WTC11 (cell line): ENCODE results near the gene PABPN1. TPM values are rescaled to one million over a fixed set of nuclear protein-coding genes. Genes with fewer than 3 reads are reported as not detected.

Experiments
- ATAC-seq: fragments of 200-7000 bp; cut with Tn5 transposase; 2 replicates; pipeline ENCODE4 v1.10.0; 2021; ENCODE audit warnings: mild to moderate bottlenecking, moderate library complexity
- CTCF ChIA-PET: fragments of 300-600 bp; sonication (Branson Sonifier 250); formaldehyde crosslinking; loops from one replicate; lab custom pipeline; 2021; ENCODE audit warnings: antibody characterized with exemption; lab: Charles Lee
- POLR2A ChIA-PET: fragments of 350-600 bp; sonication (Branson Sonifier 250); formaldehyde crosslinking; loops from one replicate; lab custom pipeline; 2021; ENCODE audit warnings: antibody characterized with exemption; lab: Charles Lee
- DNase-seq: peaks from one replicate; pipeline ENCODE4 v3.0.0; 2021; ENCODE audit warnings: low spot score
- H3K27ac Mint-ChIP-seq: 2 replicates; pipeline ENCODE4 v1.8.0; 2021; ENCODE audit warnings: mixed read lengths
- H3K27me3 Mint-ChIP-seq: 2 replicates; pipeline ENCODE4 v1.8.0; 2021; ENCODE audit warnings: low read depth, mild to moderate bottlenecking, moderate library complexity, mixed read lengths
- H3K36me3 Mint-ChIP-seq: 2 replicates; pipeline ENCODE4 v1.8.0; 2021; ENCODE audit warnings: mixed read lengths
- H3K4me1 Mint-ChIP-seq: 2 replicates; pipeline ENCODE4 v1.8.0; 2022; ENCODE audit warnings: mixed read lengths
- H3K4me3 Mint-ChIP-seq: 2 replicates; pipeline ENCODE4 v1.8.0; 2021; ENCODE audit warnings: mild to moderate bottlenecking, moderate library complexity, mixed read lengths
- H3K9me3 Mint-ChIP-seq: 2 replicates; pipeline ENCODE4 v1.8.0; 2021; ENCODE audit warnings: mixed read lengths
- FOXK1 ChIP-seq: sonication (generic); formaldehyde crosslinking; IDR thresholded peaks from 2 replicates; pipeline ENCODE4 v1.8.0; 2022; ENCODE audit warnings: mild to moderate bottlenecking, moderate library complexity, missing genetic modification reagents
- GABPB1 ChIP-seq: sonication (generic); formaldehyde crosslinking; IDR thresholded peaks from 2 replicates; pipeline ENCODE4 v1.8.1; 2023; ENCODE audit warnings: mild to moderate bottlenecking, missing genetic modification reagents
- GRHL2 ChIP-seq: fragments of 250-450 bp; sonication (Bioruptor Pico); IDR thresholded peaks from 2 replicates; pipeline ENCODE4 v1.8.0; 2022; ENCODE audit warnings: mild to moderate bottlenecking, moderate library complexity; ENCODE audit not compliant: insufficient replicate concordance, severe bottlenecking
- JAZF1 ChIP-seq: fragments of 250-450 bp; sonication (Bioruptor Pico); IDR thresholded peaks from 2 replicates; pipeline ENCODE4 v1.9.0; 2021; ENCODE audit warnings: moderate library complexity, mild to moderate bottlenecking, inconsistent platforms
- JUN ChIP-seq: sonication (generic); formaldehyde crosslinking; IDR thresholded peaks from 2 replicates; pipeline ENCODE4 v1.8.0; 2023; ENCODE audit warnings: mild to moderate bottlenecking, missing genetic modification reagents
- KAT7 ChIP-seq: sonication (generic); formaldehyde crosslinking; IDR thresholded peaks from 2 replicates; pipeline ENCODE4 v1.8.1; 2023; ENCODE audit warnings: missing genetic modification reagents, mild to moderate bottlenecking, borderline replicate concordance
- NFATC4 ChIP-seq: fragments of 250-450 bp; sonication (Bioruptor Pico); IDR thresholded peaks from 2 replicates; pipeline ENCODE4 v1.9.0; 2021; ENCODE audit warnings: mild to moderate bottlenecking
- NR1H2 ChIP-seq: sonication (generic); formaldehyde crosslinking; IDR thresholded peaks from 2 replicates; pipeline ENCODE4 v1.9.0; 2021; ENCODE audit warnings: mild to moderate bottlenecking, moderate library complexity, missing genetic modification reagents
- OVOL2 ChIP-seq: fragments of 250-450 bp; sonication (Bioruptor Pico); IDR thresholded peaks from 2 replicates; pipeline ENCODE4 v1.9.0; 2021; ENCODE audit warnings: mild to moderate bottlenecking, borderline replicate concordance
- PRRX2 ChIP-seq: fragments of 250-450 bp; sonication (Bioruptor Pico); IDR thresholded peaks from 2 replicates; pipeline ENCODE4 v1.8.0; 2021; ENCODE audit warnings: mild to moderate bottlenecking
- TCF7 ChIP-seq: sonication (generic); formaldehyde crosslinking; IDR thresholded peaks from 2 replicates; pipeline ENCODE4 v1.8.0; 2022; ENCODE audit warnings: mild to moderate bottlenecking, low read depth, missing genetic modification reagents, moderate library complexity
- TEAD1 ChIP-seq: sonication (generic); formaldehyde crosslinking; IDR thresholded peaks from 2 replicates; pipeline ENCODE4 v1.8.0; 2022; ENCODE audit warnings: mild to moderate bottlenecking, missing genetic modification reagents
- ZNF121 ChIP-seq: sonication (generic); formaldehyde crosslinking; IDR thresholded peaks from 2 replicates; pipeline ENCODE4 v1.8.0; 2023; ENCODE audit warnings: missing genetic modification reagents
- ZNF263 ChIP-seq: sonication (generic); formaldehyde crosslinking; IDR thresholded peaks from 2 replicates; pipeline ENCODE4 v1.8.1; 2022; ENCODE audit warnings: low read depth, mild to moderate bottlenecking, moderate library complexity, missing genetic modification reagents
- ZNF396 ChIP-seq: fragments of 250-450 bp; sonication (Bioruptor Pico); IDR thresholded peaks from 2 replicates; pipeline ENCODE4 v1.8.0; 2021; ENCODE audit warnings: mild to moderate bottlenecking, moderate library complexity, borderline replicate concordance
- ZNF416 ChIP-seq: fragments of 250-450 bp; sonication (Bioruptor Pico); IDR thresholded peaks from 2 replicates; pipeline ENCODE4 v1.9.0; 2021; ENCODE audit warnings: mild to moderate bottlenecking, inconsistent platforms
- total RNA-seq: library from RNA; stranded (reverse); gene quantifications from 3 replicates; pipeline ENCODE4 v1.2.3, GENCODE V29; 2021
- TF ChIP-seq, protein P1 (sequence below): sonication (generic); formaldehyde crosslinking; IDR thresholded peaks from 2 replicates; pipeline ENCODE4 v1.8.1; 2023; ENCODE audit warnings: mild to moderate bottlenecking, missing genetic modification reagents, moderate library complexity
- TF ChIP-seq, protein P2 (sequence below): sonication (generic); formaldehyde crosslinking; IDR thresholded peaks from 2 replicates; pipeline ENCODE4 v1.8.1; 2022; ENCODE audit warnings: missing genetic modification reagents, borderline replicate concordance
- TF ChIP-seq, protein P3 (sequence below): sonication (generic); formaldehyde crosslinking; IDR thresholded peaks from 2 replicates; pipeline ENCODE4 v1.8.0; 2023; ENCODE audit warnings: missing genetic modification reagents
- TF ChIP-seq, protein P4 (sequence below): sonication (generic); formaldehyde crosslinking; IDR thresholded peaks from 2 replicates; pipeline ENCODE4 v1.8.1; 2023; ENCODE audit warnings: mild to moderate bottlenecking, missing genetic modification reagents
- TF ChIP-seq, protein P5 (sequence below): sonication (generic); formaldehyde crosslinking; IDR thresholded peaks from 2 replicates; pipeline ENCODE4 v1.8.0; 2022; ENCODE audit warnings: mild to moderate bottlenecking, missing genetic modification reagents
- TF ChIP-seq, protein P6 (sequence below): fragments of 250-450 bp; sonication (Bioruptor Pico); IDR thresholded peaks from 2 replicates; pipeline ENCODE4 v1.9.0; 2021; ENCODE audit warnings: mild to moderate bottlenecking
- TF ChIP-seq, protein P7 (sequence below): fragments of 250-450 bp; sonication (Bioruptor Pico); IDR thresholded peaks from 2 replicates; pipeline ENCODE4 v1.9.0; 2021; ENCODE audit warnings: moderate library complexity, mild to moderate bottlenecking, inconsistent platforms, borderline replicate concordance
- TF ChIP-seq, protein P8 (sequence below): fragments of 250-450 bp; sonication (Bioruptor Pico); IDR thresholded peaks from 2 replicates; pipeline ENCODE4 v2.1.2; 2022; ENCODE audit warnings: mild to moderate bottlenecking, moderate library complexity

Gene PABPN1
- total RNA-seq, 1 experiment from 2014 or later = 321 TPM

DNA sequence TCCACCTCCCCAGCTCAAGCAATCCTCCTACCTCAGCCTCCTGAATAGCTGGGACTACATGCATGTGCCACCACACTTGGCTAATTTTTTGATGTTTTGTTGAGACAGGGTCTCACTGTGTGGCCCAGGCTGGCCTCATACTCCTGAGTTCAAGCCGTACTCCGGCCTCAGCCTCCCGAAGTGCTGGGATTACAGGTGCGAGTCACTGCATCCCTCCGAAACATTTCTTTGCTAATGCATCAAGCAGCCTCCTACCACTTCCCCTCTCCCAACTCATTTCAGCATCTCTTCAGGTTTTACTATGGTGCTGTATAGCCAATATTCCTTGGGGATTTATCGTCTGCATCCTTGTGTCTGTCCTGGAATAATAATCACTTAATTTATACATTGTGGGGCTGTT lies 33.7 kb downstream of the PABPN1 start:
- Mint-ChIP-seq H3K4me3 (no peak overlapping the region), H3K27ac (no peak overlapping the region), H3K27me3 (peaks cover 38% of the 10 kb centered on the region), H3K36me3 (peaks cover 19% of the 10 kb centered on the region), H3K4me1 (peaks cover 11% of the 10 kb centered on the region), H3K9me3 (no peaks in the 10 kb centered on the region)
- ChIA-PET CTCF (interaction anchor here (1.0 to 5.4 kb wide), 4 partner anchors 9 to 234 kb away, joined by 3 to 73 read pairs (median 14); partner anchors contain the start of gene EFS), POLR2A (interaction anchor here (0.6 to 0.9 kb wide), 3 partner anchors 11 to 34 kb away, joined by 3 to 6 read pairs (median 4); partner anchors contain the start of gene PABPN1)
- DNase-seq (no peak), ATAC-seq (no peak)
- TF ChIP-seq, protein P1, sequence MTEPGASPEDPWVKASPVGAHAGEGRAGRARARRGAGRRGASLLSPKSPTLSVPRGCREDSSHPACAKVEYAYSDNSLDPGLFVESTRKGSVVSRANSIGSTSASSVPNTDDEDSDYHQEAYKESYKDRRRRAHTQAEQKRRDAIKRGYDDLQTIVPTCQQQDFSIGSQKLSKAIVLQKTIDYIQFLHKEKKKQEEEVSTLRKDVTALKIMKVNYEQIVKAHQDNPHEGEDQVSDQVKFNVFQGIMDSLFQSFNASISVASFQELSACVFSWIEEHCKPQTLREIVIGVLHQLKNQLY (CRISPR knock-in tag) = no peak
- TF ChIP-seq ZNF121 (CRISPR knock-in tag) (0 out of 2 replicates have a peak, but pooled peaks have one; percentile 30), GRHL2 (CRISPR knock-in tag) (no peak), ZNF263 (CRISPR knock-in tag) (no peak), GABPB1 (CRISPR knock-in tag) (no peak)
- TF ChIP-seq, protein P2, sequence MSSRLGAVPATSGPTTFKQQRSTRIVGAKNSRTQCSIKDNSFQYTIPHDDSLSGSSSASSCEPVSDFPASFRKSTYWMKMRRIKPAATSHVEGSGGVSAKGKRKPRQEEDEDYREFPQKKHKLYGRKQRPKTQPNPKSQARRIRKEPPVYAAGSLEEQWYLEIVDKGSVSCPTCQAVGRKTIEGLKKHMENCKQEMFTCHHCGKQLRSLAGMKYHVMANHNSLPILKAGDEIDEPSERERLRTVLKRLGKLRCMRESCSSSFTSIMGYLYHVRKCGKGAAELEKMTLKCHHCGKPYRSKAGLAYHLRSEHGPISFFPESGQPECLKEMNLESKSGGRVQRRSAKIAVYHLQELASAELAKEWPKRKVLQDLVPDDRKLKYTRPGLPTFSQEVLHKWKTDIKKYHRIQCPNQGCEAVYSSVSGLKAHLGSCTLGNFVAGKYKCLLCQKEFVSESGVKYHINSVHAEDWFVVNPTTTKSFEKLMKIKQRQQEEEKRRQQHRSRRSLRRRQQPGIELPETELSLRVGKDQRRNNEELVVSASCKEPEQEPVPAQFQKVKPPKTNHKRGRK (CRISPR knock-in tag) = no peak
- TF ChIP-seq, protein P3, sequence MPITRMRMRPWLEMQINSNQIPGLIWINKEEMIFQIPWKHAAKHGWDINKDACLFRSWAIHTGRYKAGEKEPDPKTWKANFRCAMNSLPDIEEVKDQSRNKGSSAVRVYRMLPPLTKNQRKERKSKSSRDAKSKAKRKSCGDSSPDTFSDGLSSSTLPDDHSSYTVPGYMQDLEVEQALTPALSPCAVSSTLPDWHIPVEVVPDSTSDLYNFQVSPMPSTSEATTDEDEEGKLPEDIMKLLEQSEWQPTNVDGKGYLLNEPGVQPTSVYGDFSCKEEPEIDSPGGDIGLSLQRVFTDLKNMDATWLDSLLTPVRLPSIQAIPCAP = no peak

DNA sequence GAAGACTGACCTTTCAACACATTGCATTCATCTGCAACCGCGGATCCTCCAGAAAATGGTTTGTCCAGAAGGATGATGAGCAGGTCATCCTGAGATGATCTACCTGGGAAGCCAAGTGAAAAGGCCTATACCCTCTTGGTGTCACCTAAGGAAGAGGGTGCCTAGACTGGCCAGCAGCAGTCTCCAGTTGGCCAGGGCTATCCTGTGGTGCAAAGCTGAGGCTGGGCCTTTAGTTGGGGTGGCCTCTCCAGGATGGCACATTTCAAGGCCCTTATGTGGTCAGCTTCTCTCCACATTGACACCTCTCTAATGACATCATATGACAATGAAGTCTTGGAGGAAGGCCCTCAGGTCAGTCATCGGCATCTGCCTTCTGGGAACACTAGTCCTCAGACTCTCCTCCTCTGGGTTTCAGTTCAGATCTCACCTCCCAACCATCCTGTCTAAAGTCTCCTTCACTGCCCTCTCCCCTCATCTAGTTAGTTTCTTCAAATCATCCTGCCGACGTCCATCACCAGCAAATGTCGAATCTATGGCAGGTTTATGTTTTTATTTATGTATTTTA lies 34.7 kb downstream of the PABPN1 start:
- Mint-ChIP-seq H3K27ac (no peak overlapping the region), H3K4me3 (no peak overlapping the region), H3K27me3 (peaks cover 29% of the 10 kb centered on the region), H3K4me1 (peaks cover 12% of the 10 kb centered on the region), H3K36me3 (peaks cover 18% of the 10 kb centered on the region), H3K9me3 (no peaks in the 10 kb centered on the region)
- ChIA-PET POLR2A (no interaction called here), CTCF (interaction anchor here (1.0 to 1.6 kb wide), 2 partner anchors 25 to 235 kb away, joined by 3 to 5 read pairs; no protein-coding TSS in a partner anchor)
- no peak for TF ChIP-seq ZNF416 (CRISPR knock-in tag)
- TF ChIP-seq, protein P4, sequence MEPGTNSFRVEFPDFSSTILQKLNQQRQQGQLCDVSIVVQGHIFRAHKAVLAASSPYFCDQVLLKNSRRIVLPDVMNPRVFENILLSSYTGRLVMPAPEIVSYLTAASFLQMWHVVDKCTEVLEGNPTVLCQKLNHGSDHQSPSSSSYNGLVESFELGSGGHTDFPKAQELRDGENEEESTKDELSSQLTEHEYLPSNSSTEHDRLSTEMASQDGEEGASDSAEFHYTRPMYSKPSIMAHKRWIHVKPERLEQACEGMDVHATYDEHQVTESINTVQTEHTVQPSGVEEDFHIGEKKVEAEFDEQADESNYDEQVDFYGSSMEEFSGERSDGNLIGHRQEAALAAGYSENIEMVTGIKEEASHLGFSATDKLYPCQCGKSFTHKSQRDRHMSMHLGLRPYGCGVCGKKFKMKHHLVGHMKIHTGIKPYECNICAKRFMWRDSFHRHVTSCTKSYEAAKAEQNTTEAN = no peak
- no peak for TF ChIP-seq JUN
- no peak for TF ChIP-seq KAT7 (CRISPR knock-in tag)
- TF ChIP-seq, protein P5, sequence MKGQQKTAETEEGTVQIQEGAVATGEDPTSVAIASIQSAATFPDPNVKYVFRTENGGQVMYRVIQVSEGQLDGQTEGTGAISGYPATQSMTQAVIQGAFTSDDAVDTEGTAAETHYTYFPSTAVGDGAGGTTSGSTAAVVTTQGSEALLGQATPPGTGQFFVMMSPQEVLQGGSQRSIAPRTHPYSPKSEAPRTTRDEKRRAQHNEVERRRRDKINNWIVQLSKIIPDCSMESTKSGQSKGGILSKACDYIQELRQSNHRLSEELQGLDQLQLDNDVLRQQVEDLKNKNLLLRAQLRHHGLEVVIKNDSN (CRISPR knock-in tag) = no peak
- TF ChIP-seq NFATC4 (CRISPR knock-in tag) = no peak
- no peak for TF ChIP-seq GABPB1 (CRISPR knock-in tag)
- DNase-seq (no peak), ATAC-seq (no peak)

DNA sequence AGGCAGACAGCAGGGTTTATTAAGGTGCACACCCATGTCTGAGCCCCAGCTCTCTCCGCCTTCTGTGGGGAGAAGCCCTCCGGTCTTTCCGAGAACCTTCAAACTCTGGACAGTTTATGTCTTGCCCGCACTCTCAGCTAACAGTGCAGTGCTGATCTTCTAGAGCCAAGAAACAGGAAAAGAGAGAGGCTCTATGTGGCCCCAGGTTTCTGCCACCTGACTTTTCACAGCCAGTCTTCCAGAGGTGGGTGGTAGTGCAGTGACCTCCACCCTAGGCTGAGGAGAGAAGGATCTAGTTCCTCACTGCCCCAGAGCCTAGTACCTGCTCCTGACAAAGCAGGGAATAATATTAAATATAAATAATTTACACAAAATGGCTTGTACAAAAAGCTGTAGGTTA lies 35.4 kb downstream of the PABPN1 start:
- Mint-ChIP-seq H3K27me3 (peaks cover 21% of the 10 kb centered on the region), H3K4me3 (no peak overlapping the region), H3K36me3 (peaks cover 14% of the 10 kb centered on the region), H3K9me3 (no peaks in the 10 kb centered on the region), H3K27ac (no peak overlapping the region), H3K4me1 (peaks cover 8% of the 10 kb centered on the region)
- no peak for DNase-seq
- no peak for ATAC-seq
- ChIA-PET CTCF (interaction anchor here (1.4 to 1.6 kb wide), 2 partner anchors 24 to 100 kb away, joined by 3 to 5 read pairs; no protein-coding TSS in a partner anchor), POLR2A (no interaction called here)
- TF ChIP-seq TCF7 (CRISPR knock-in tag) (no peak), FOXK1 (no peak), ZNF263 (CRISPR knock-in tag) (no peak), OVOL2 (CRISPR knock-in tag) (no peak), JAZF1 (CRISPR knock-in tag) (no peak), TEAD1 (CRISPR knock-in tag) (no peak), GRHL2 (CRISPR knock-in tag) (no peak), NR1H2 (CRISPR knock-in tag) (no peak), ZNF396 (CRISPR knock-in tag) (no peak), PRRX2 (CRISPR knock-in tag) (no peak)
- TF ChIP-seq, protein P6, sequence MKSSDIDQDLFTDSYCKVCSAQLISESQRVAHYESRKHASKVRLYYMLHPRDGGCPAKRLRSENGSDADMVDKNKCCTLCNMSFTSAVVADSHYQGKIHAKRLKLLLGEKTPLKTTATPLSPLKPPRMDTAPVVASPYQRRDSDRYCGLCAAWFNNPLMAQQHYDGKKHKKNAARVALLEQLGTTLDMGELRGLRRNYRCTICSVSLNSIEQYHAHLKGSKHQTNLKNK (CRISPR knock-in tag) = no peak
- TF ChIP-seq, protein P7, sequence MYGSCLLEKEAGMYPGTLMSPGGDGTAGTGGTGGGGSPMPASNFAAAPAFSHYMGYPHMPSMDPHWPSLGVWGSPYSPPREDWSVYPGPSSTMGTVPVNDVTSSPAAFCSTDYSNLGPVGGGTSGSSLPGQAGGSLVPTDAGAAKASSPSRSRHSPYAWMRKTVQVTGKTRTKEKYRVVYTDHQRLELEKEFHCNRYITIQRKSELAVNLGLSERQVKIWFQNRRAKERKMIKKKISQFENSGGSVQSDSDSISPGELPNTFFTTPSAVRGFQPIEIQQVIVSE = no peak
- TF ChIP-seq, protein P8, sequence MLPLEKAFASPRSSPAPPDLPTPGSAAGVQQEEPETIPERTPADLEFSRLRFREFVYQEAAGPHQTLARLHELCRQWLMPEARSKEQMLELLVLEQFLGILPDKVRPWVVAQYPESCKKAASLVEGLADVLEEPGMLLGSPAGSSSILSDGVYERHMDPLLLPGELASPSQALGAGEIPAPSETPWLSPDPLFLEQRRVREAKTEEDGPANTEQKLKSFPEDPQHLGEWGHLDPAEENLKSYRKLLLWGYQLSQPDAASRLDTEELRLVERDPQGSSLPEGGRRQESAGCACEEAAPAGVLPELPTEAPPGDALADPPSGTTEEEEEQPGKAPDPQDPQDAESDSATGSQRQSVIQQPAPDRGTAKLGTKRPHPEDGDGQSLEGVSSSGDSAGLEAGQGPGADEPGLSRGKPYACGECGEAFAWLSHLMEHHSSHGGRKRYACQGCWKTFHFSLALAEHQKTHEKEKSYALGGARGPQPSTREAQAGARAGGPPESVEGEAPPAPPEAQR (CRISPR knock-in tag) = no peak
